ENCODE results near the gene SRC. TPM values are rescaled to one million over a fixed set of nuclear protein-coding genes. Genes with fewer than 3 reads are reported as not detected.

Gene SRC
- polyA plus RNA-seq, 1 of the 3 experiments (the other 2 are of a cell fraction) = 23.8 TPM

DNA sequence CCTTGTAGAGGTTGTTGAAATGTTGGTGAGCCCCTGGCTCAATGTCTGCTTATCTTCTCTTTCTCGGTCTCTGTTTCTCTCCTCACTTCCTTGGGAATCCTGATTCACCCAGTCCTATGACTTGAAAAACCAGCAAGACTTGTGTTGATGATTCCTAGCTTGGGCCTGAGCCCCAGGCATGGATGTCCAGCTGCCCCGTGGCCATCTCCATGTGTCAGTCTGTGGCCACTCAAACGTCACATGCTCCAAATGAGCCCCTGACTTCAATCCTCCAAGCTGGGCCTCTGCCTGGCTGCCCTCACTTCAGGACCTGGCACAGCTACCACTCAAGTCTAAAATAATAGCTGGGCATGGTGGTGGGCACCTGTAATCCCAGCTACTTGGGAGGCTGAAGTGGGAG, 81.0 kb downstream of the SRC start:
- H3K27ac ChIP-seq (ENCODE audit: low read depth in 2 of 2, low read length in 1 of 2) = no peak overlapping the region
- no peaks in the 10 kb centered on the region for H3F3A ChIP-seq (replicated peaks; ENCODE audit: insufficient read depth)
- DNase-seq = no peak
- H4K20me1 ChIP-seq (ENCODE audit: insufficient read depth) = no peaks in the 10 kb centered on the region
- H3K79me2 ChIP-seq (ENCODE audit: insufficient read depth) = no peaks in the 10 kb centered on the region
- peaks cover 47% of the 10 kb centered on the region; the same call in 1 of the 2 replicates for H3K27me3 ChIP-seq (ENCODE audit: insufficient read depth)
- H2AFZ ChIP-seq (ENCODE audit: low read depth) = no peak overlapping the region
- no peak overlapping the region for H3K4me3 ChIP-seq (ENCODE audit: low read depth in 2 of 2, low read length in 1 of 2)
- H3K9me3 ChIP-seq = no peaks in the 10 kb centered on the region
- CTCF ChIA-PET = interaction anchor here (1.1 kb wide), 1 partner anchor 12 kb away, joined by 3 read pairs; no protein-coding TSS in a partner anchor
- H3K4me1 ChIP-seq (ENCODE audit: control insufficient read depth in 1 of 2, insufficient read depth in 2 of 2, low read depth in 1 of 2, low read length in 1 of 2) = peaks cover 0 to 5% of the 10 kb centered on the region in 2 experiments; a peak in 1 of 4 replicates
- no peak overlapping the region for H3K9ac ChIP-seq
- no peaks in the 10 kb centered on the region for H3K9me2 ChIP-seq
- TF ChIP-seq ELF1 (IDR thresholded peaks at IDR 0.05) (no peak), RFX5 (IDR thresholded peaks at IDR 0.05; ENCODE audit: low read length) (no peak), YY1 (IDR thresholded peaks at IDR 0.05; ENCODE audit: low read depth) (no peak), EP300 (IDR thresholded peaks at IDR 0.05; ENCODE audit: borderline replicate concordance in 1 of 2, low read depth in 1 of 2, low read length in 1 of 2) (no peak), FOSL2 (IDR thresholded peaks at IDR 0.05; ENCODE audit: borderline replicate concordance, low read depth) (no peak), PBX3 (IDR thresholded peaks at IDR 0.05) (no peak), GATA2 (CRISPR knock-in tag; IDR thresholded peaks at IDR 0.05) (no peak), CTCF (IDR thresholded peaks at IDR 0.05) (no peak), ZBTB33 (IDR thresholded peaks at IDR 0.05; ENCODE audit: borderline replicate concordance, low read depth) (no peak), RAD21 (IDR thresholded peaks at IDR 0.05; ENCODE audit: low read length) (no peak), EZH2phosphoT487 (IDR thresholded peaks at IDR 0.05; ENCODE audit: borderline replicate concordance, low read depth) (no peak), TAF1 (IDR thresholded peaks at IDR 0.05; ENCODE audit: borderline replicate concordance, low read depth, low read length) (no peak), POLR2AphosphoS5 (IDR thresholded peaks at IDR 0.05; ENCODE audit: low read depth, low read length) (no peak), NFIC (IDR thresholded peaks at IDR 0.05; ENCODE audit: borderline replicate concordance) (no peak)
- TF ChIP-seq, protein P1, sequence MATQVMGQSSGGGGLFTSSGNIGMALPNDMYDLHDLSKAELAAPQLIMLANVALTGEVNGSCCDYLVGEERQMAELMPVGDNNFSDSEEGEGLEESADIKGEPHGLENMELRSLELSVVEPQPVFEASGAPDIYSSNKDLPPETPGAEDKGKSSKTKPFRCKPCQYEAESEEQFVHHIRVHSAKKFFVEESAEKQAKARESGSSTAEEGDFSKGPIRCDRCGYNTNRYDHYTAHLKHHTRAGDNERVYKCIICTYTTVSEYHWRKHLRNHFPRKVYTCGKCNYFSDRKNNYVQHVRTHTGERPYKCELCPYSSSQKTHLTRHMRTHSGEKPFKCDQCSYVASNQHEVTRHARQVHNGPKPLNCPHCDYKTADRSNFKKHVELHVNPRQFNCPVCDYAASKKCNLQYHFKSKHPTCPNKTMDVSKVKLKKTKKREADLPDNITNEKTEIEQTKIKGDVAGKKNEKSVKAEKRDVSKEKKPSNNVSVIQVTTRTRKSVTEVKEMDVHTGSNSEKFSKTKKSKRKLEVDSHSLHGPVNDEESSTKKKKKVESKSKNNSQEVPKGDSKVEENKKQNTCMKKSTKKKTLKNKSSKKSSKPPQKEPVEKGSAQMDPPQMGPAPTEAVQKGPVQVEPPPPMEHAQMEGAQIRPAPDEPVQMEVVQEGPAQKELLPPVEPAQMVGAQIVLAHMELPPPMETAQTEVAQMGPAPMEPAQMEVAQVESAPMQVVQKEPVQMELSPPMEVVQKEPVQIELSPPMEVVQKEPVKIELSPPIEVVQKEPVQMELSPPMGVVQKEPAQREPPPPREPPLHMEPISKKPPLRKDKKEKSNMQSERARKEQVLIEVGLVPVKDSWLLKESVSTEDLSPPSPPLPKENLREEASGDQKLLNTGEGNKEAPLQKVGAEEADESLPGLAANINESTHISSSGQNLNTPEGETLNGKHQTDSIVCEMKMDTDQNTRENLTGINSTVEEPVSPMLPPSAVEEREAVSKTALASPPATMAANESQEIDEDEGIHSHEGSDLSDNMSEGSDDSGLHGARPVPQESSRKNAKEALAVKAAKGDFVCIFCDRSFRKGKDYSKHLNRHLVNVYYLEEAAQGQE (IDR thresholded peaks at IDR 0.05; ENCODE audit: low read depth, low read length) = no peak
- TF ChIP-seq, protein P2, sequence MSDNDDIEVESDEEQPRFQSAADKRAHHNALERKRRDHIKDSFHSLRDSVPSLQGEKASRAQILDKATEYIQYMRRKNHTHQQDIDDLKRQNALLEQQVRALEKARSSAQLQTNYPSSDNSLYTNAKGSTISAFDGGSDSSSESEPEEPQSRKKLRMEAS (IDR thresholded peaks at IDR 0.05; ENCODE audit: low read depth) = no peak
- no peak overlapping the region for H3K4me2 ChIP-seq
- WGBS (ENCODE audit: low lambda C conversion rate) = 25% methylated on average over 3 of the region's 3 CpGs
- POLR2A ChIA-PET = no interaction called here
- no peaks in the 10 kb centered on the region for H3K36me3 ChIP-seq (replicated peaks in 1 of 2; ENCODE audit: control insufficient read depth in 1 of 2, insufficient read depth in 2 of 2, low read length in 1 of 2)

Data from SK-N-SH (cell line).